Activated CD4-positive, CD25-positive, alpha-beta regulatory T cell treated with anti-CD3 and anti-CD28 coated beads, Interleukin-2, amount 50 U/mL, for 24 hours (primary cell): ENCODE data around the gene KLK6.

Source experiments
- ATAC-seq, 2 donors: fragments of 150-1000 bp; cut with Tn5 transposase; one replicate each; pipeline ENCODE4 v1.10.0; 2021; ENCODE audit warnings: mild to moderate bottlenecking in 1 of 2, moderate library complexity in 1 of 2

The KLK6 gene

DNA sequence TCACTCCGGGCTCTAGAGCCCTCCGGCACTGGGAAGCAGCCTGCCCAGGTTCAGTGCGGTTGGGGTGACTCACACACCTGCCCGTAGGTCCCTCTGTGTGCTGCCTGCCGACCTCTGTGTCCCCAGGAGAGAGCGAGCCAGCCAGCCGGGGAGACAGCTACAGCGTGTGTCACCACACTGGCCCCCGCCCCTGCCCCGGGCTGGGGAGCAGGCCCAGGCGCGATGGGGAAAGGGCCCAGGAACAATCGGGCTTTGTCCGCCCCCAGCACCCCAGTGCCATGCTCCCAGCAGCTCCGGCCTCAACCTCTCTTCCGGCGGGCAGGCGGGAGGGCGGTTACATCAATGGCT lies at the start of gene KLK6:
KLK6 (minus strand) TSS at position 179 of the 348 bp plus-strand sequence. CDS start 1,487 bp downstream, outside the sequence.
- ATAC-seq = no peak

DNA sequence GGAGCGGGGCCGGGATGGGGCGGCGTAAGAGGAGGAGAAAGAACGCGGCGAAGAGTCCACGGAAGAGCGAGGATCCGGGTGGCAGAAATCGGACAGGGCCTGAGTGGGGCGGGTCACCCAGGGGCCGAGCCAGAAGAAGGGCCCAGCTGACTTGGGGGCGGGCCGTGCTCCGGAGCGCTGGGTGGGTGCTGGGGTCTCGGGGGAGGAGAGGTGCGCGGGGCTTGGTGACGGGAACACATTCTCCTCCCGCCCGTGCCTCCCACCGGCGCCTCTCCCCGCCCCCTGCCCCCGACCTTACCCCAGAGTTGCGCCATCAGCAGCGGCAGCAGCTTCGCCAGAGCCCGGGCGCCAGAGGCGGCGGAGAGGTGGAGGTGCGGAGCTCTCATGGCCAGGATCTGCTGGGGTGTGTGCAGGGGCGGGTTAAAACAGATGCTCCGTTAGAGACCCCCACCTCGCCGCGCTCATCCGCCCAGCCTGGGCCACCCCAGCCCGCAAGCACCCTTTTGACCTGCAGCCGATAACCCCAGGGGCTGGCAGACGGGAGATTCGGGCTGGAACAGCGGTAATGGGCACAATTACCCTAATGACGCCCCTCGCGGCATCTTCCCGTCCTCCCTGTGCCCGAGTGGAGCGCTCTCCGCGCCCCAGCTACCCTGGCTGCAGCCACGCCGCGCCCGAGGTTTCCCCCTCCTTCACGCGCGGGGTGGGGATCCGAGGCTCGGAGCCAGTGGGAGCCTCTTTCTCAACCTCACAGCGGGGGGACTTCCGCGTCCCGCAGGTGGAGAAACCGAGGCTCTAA lies 49.6 kb upstream of the KLK6 start:
- ATAC-seq = no peak

DNA sequence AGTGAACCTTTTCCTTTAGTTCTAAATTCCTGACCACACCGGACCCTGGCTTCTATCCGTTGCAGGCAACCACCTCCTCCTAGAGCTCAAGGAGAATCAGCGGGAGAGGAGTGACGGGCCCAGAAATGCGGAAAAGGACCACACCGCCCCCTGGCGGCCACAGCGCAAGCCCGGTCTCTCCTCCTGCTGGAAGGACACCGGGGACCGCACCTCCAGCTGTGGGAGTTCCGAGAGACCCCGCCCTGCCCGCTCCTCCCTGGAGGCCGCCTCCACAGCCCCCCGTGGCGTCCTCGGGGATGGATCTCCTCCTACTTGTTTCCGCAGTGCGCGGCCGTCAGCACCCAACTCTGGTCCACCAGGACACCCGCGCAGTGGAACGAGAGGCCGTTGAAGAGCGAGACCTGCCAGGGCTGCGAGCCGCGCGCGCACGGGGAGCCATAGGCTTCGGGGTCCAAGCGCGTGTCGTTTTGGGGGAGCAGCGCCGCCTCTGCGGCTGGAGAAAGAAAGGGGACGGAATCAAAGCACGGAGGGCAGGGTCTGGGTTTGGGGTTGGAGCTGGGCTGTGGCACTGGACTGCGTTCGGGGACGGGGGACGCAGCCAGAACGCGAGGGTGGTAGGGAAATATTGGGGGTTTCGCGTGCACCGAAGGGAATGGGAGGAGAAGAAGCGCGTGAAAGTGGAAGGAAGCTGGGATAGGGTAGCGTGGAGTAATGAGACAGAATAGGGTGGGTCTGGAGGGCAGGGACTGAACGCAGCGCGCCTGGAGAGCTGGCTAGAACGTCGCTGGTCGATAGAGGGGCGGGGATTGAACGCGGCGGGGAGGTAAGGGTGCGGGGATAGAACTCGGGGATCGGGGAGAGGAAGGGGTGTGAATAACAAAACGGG lies 47.6 kb upstream of the KLK6 start:
- ATAC-seq = peak; percentile 46 to 49

DNA sequence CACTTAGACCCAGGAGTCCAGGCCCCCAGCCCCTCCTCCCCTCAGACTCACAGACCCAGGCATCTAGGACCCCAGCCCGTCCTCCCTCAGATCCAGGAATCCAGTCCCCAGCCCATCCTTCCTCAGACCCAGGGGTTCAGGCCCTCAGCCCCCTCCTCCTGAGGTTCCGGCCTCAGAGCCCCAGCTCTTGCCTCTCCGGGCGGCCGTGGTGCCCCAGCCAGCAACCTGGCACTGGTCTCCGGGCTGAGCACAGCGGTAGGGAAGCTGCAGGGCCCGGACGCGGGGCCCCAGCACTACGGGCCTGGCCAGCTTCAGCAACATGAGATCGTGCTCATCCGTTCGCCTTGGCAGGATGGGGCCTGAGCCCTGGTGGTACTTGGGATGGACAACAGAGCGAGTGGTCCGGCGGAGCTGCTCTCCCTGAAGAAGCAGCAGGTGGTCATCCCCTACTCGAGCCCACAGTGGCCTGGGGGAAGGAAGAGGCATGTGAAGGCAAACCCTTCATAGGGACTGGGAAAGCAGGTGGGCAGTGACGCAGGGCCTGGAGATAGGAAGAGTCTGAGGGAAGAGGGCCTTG lies 46.4 kb upstream of the KLK6 start:
- ATAC-seq = no peak

DNA sequence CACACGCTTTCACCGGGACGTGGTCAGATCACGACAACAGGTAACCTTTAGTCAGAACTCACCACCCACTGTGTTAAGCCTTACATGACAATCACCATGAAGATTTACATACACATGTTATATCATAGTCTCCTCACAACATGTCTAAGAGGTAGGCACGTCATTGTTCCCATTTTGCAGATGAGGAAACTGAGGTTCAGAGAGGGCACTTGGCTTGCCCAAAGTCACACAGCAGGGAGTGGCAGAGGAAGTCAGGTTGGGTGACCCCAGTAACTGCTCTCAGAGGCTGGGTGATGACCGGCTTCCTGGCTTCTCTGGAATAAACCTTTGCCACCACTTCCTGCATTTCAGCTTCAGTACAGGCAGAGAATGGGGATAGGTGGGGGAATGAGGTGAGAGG lies 44.9 kb upstream of the KLK6 start:
- no peak for ATAC-seq

DNA sequence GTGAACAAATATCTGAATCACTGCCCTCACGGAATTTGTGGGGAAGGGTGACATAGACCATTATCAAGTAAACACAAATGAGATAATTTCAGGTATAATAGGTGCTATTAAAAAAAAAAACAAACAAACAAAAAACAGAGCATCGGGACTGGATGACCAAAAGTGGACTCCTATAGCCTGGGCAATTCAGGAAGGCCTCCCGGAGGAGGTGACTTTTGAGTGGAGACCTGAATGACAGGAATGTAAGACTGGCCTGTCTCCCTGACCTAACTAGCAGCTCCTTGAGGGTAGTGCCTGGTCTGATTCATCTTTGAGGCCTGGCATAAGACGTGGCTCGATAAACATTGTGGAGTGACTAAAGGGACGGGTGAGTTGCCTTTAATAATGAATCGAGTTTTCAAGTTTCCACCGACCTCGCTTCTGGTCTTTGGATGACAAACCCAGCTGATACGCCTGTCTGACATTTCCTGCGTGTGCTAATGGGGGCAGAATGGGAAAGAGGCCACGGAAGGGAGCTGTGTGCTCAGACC lies 43.3 kb upstream of the KLK6 start:
- ATAC-seq = no peak

DNA sequence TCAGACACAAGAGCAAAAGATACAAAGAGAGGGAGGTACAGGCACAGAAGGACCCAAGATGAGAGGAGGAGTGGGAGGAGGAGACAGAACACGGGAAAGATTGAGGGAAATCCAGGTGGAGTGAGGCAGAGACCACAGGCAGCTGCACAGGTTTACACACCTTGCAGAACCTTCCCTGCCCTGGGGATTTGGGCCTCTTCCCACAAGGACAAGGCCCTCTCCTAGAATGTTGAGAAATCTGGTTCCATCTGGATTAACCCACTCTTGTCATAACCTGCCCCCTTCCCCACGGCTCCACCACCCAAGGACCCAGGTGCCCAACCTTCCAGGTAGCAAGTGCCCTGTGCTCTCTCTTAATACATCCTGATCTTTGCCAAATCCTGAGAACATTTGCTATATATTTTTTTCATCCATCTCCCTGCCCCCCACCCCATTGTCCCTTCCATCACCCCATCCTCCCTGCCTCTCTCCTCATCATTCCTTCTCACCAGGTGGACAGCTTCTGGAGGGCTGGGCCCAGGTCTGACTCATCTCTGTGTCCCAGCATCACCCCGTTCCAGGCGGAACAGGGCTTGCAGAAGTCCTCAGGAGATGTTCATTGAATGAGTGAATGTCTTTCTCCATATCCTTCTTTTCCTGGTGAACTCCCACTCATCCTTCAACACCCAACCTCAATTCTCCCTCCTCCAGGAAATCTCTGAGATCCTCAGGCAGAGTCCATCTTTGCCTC lies 40.8 kb upstream of the KLK6 start:
- no peak for ATAC-seq

DNA sequence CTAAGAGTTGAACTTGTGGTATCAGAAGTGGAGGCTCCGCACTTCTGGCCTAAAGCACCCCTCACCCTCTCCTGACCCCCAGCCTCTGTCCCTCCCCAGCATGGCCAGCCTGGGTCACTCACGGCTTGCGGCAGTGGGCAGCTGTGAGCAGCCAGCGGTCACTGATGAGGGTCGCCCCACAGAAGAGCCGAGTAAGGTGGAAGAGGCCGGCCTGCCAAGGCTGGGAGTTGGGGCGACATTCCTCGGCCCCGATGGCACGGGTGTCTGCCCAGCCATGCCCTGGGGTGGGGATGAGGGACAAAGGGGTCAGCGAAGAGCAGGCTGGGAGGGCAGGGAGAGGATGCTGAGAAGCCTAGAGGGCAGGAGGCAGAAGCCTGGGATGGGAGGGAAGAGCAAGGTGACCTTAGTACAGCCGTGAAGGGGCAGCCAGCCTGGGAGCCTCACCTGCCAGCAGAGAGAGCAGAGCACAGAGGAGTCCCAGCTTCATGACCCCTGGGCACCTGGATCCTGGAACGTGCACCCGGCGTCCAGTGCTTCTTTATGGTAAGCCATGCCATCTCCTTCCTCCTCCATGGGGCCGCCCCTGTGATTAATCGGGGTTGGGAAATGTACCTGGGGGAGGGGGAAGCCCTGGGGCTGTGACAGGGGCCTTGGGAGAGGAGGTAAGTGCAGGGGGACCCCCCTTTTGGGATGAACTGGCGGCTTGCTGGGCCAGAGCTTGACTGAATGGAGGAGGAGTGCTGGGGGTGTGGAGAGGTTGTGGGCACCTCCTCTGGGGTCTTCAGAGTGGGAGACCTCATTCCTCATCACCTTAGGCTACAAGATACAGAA lies 39.9 kb upstream of the KLK6 start:
- no peak for ATAC-seq

DNA sequence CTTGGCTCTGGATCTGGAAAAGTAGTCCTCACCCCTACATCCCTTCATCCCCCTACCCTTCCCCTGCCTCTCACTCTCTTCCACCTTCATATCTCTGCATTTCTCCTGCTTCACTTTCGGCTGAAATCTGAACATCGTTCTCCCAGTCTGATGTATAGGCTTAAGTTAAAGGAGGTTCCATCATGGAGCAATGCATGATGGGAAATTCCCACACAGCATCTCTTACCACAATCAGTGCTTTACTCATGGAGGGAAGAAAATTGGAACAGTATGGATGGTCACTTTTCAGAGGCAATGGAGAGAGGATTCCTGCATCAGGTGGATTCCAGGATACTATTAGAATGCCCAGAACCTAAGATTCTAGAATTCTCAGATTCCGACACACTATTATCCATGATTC lies 38.1 kb upstream of the KLK6 start:
- ATAC-seq = no peak

DNA sequence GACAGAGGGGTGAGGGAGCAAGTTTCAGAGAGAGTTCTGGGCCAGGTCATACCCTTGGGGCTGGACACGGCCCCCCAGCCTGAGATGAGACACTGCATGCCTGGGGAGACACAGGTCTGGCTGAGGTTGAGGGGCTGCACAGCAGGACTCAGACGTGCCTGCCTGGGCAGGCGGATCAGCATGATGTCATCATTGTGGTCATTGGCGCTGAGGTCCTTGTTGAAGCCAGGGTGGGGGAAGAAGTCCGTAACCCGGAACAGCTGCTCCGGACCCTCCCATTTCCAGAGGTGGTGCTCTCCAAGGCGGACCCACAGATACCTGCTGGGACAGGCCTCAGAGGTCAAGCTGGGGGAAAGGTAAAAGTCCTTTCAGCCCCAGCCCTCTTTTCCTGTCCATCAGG lies 37.0 kb upstream of the KLK6 start:
- ATAC-seq = no peak

DNA sequence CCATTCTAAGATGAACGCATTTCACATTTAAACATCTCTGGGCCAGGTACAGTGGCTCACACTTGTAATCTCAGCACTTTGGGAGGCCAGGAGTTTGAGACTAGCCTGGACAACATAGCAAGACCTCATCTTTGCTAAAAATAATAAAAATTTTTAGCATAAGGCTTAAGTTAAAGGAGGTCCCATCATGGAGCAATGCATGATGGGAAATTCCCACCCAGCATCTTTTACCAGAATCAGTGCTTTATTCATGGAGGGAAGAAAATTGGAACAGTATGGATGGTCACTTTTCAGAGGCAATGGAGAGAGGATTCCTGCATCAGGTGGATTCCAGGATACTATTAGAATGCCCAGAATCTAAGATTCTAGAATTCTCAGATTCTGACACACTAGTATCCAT lies 35.9 kb upstream of the KLK6 start:
- ATAC-seq = no peak

DNA sequence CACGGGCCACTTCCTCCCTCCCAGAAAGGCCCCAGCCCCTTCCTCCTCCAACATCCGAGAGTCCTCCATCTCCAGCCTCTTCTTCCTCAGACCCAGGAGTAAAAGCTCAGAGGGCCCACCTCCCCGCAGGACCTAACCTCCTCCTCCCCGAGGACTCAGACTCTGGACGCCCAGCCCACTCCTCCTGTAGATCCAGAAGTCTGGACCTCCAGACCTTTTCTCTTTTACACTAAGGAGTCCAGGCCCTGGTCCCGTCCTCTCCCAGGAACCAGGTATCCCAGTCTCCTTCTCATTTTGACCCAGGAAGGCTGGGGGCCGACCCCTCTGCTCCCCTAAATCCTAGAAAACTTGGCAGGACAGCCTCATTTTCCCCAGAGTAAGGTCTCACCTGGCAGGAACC lies 33.9 kb upstream of the KLK6 start:
- ATAC-seq = no peak

DNA sequence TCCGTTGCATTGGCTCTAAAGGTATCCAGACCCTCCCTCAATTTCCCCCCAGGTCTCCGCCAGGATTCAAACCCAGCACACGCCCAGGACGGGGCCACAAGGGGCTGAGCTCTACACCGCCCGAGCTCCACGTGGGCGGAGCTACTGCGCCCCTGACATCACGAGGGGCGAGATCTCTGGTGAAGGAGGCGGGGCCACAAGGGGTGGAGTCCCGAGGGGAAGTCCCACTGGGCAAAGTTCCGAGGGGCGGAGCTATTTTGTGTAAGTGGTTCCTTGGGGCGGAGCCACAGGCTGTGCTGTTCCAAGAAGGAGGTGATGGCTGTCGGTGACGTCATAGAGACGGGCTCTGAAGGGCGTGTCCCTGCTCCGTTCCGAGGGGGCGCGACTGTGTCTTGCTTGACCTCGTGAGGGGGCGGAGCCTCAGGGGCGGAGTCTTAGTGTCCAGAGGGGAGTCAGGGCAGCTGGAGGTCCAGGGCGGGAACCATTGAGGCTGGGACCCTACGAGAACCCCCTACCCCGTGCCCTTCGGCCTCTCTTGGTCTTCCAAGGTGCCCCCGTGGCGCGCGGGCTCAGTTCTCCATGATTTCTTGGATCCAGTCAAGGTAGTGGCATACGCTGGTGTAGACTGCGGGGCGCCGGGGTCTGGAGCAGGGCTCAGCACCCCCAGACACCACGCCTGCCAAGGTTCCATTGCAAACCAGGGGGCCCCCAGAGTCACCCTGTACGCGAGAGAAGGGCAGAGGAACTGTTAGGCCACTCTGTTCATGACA lies 33.3 kb upstream of the KLK6 start:
- ATAC-seq = no peak

DNA sequence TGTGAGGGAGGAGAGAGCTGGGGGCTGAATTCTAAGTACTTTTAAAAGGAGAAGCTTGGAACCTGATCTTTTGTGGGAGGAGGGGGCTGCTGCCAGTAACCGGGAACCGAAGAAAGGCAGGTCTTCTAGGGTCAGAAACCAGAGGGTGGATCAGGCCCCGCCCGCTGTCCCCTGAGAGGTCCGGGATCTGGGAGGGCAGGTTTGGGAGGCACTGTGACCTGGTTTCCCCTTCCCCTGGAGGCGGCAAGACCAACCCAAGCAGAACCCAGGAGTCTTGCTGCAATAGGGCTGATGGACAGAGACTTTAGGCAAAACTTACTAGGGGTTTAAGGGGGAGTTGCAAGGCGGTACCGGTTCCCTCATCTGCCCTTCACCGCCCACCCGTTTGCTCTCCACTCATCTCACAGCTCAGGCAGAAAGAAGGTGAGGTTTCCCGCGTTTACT lies 32.7 kb upstream of the KLK6 start:
- no peak for ATAC-seq

DNA sequence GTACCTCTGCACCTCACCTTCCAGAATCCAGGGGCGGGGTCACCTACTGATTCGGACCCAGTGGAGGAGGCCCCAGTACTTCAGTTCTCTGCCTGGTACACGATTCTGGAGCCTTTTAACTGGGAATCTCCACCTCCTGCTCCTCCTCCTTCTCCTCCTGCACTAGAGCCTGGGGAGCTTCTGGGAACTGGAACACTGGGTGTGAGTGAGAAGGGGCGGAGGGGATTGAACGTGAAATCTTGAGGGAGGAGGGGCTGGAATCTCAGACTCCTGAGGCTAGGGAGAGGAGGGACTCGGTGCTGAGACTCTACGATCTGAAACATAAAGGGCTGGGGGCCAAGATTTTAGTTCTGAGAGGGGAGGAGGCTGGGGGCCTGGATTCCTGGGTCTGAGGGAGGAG lies 32.1 kb upstream of the KLK6 start, which contains the start of gene KLK8:
KLK8 (minus strand) TSS at position 90 of the 400 bp plus-strand sequence. CDS start 437 bp downstream, outside the sequence.
- no peak for ATAC-seq

DNA sequence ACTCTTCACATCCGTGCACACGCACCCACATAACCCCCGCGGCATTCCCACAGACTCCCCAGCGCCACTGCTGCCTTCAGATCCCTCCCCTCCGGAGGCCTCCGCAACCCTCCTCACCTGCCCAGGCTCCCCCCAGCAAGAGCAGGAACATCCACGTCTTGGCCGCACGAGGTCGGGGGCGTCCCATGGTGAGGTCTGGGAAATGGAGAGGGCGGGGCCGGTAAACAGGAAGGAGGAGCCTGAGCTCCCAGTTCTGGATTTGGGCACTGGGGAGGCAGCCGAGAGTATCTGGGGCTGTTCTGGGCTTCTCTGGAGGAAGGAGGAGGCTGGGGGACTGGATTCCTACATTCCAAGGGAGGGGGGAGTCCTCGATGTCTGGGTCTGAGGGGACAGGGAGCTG lies 31.6 kb upstream of the KLK6 start:
- no peak for ATAC-seq

DNA sequence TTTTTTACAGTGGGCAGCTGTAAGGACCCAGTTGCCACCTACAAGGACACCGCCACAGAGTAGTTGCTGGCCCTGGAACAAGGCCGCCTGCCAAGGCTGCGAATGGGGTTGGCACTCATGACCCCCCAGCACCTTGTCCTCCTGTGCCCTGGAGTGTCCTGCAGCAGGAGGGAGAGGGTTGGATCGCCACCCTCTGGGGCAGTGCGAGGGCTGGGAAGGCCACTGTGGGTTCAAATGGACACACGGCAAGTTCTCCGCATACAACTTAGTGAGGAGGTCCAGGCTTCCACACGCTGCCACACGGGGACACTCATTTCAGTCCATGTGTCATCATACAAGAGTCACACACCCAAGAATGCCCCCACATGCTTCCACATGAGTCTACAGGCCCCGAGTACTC lies 31.0 kb upstream of the KLK6 start:
- ATAC-seq = no peak

DNA sequence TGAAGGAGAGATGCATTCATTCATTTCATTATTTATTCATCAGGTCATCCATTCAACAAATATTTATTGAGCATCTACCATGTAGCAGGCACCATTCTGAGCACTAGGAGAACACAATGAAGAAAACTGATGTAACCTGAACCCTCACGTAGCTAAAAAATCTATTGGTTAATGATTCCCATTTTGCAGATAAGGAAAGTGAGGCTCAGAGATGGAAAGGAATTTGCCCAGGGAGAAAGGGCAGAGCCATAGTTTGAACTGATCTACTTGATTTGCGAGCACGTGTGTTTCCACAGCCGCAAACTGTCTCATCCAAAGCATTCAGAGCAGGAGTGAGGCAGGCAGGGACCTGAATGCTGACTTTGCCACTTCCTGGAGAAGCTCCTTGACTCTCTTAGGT lies 29.3 kb upstream of the KLK6 start:
- no peak for ATAC-seq

DNA sequence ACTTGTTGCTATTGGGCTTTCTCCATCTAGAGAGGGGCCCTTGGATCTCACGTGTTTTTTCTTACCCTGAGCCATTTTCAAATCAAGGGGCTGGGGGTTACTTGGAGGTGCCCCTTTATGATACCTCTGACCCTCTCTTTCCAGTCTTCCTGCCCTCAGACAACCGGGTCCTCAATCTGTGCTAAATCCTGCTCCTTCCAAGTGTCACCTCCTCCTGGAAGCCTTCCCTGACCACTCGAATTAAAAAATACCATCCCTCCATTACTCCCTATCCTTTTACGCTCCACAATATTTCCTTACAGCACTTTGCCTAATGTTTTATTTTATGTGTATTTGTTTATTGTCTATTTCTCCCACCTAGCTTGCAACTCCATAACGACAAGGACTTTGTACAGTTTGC lies 28.7 kb upstream of the KLK6 start:
- no peak for ATAC-seq

DNA sequence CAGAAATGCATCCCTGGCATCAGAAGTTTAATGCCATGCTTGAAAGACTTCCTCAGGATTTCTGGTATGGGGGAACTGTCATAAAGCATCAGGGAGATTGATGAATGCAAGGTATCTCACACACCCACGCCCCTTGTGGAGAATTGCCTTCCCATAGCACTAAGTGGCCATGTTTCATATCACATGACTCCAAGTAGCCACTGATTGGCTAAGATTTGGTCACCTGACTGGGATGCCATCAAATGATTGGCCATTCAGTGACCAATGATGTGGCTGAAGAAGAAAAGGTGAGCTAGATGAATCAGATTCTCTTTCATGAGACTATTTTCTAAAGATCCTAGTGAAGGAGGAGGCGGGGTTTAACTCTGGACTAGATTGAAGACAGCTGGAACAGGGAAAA lies 24.7 kb upstream of the KLK6 start:
- no peak for ATAC-seq

DNA sequence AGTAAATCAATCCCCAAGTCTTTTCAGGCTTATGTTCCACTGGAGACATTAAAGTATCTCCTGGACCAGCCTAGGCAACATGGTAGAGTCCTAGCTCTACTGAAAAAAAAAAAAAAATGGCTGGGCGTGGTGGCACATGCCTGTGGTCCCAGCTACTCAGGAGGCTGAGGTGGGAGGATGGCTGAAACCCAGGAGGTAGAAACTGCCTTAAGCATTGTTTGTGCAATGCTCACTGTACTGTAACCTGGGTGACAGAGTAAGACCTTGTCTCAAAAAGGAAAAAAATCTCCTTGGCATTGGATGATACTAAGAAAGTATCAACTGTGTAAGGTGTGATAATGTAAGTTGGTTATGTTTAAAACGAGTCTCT lies 23.3 kb upstream of the KLK6 start:
- ATAC-seq = no peak
